Measurements from ENCODE around the gene OR1D2.
A peak's percentile ranks its signal among the peaks of the same experiment; 100 is the strongest.

DNA sequence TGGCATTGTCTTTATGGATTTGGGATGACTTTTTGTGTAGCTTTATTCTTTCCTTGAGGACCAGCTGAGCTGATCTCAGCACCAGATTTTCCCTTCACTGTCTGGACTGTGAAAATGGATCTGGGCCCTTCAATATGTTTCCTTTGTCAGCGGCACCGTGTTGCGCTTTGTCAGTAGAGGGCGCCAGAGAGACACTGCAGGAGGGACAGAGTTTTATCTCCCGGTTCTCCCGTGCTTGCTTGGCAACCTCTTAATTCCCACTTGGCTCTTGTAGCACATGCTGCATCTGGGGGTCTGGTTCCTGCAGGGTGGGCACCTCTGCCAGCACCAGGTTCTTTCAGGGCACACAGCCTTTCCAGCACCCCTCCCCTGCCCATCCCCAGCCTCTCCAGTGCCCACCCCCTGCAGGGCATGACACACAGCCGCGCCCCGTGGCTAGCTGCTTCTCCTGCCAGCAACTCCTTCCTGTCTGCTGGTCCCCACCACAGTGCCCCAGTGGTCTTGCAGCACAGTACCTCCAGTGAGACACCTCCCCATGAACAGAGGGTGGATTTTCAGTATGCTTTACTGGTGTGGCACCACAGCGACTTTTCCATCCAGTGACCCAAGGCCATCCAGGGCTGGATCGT is 60.4 kb downstream of the OR1D2 start:
- TF ChIP-seq, protein P1, sequence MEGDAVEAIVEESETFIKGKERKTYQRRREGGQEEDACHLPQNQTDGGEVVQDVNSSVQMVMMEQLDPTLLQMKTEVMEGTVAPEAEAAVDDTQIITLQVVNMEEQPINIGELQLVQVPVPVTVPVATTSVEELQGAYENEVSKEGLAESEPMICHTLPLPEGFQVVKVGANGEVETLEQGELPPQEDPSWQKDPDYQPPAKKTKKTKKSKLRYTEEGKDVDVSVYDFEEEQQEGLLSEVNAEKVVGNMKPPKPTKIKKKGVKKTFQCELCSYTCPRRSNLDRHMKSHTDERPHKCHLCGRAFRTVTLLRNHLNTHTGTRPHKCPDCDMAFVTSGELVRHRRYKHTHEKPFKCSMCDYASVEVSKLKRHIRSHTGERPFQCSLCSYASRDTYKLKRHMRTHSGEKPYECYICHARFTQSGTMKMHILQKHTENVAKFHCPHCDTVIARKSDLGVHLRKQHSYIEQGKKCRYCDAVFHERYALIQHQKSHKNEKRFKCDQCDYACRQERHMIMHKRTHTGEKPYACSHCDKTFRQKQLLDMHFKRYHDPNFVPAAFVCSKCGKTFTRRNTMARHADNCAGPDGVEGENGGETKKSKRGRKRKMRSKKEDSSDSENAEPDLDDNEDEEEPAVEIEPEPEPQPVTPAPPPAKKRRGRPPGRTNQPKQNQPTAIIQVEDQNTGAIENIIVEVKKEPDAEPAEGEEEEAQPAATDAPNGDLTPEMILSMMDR (IDR thresholded peaks at IDR 0.05; ENCODE audit: extremely low read depth in 1 of 2, insufficient read depth in 1 of 2, low read depth in 1 of 2, low read length in 2 of 2) = peak; percentile 9 to 15
- no peak for TF ChIP-seq POLR2A (IDR thresholded peaks at IDR 0.05; ENCODE audit: low read depth, low read length)
